Hepatocyte (in vitro differentiated cells): ENCODE measurements around the gene RIPK4. TPM values are rescaled to one million over a fixed set of nuclear protein-coding genes. Genes with fewer than 3 reads are reported as not detected.

Experiments
- DNase-seq: peaks from one replicate; pipeline ENCODE4 v3.0.0-alpha.2; 2016; ENCODE audit warnings: low spot score
- H2AFZ ChIP-seq: fragments of 200-600 bp; sonication (generic); 2 replicates; pipeline ENCODE4 v1.6.0; 2016; ENCODE audit warnings: antibody characterized with exemption, mild to moderate bottlenecking
- H3K27ac ChIP-seq: fragments of 200-600 bp; sonication (generic); 2 replicates; pipeline ENCODE4 v1.5.1; 2016; ENCODE audit warnings: mild to moderate bottlenecking
- H3K27me3 ChIP-seq: fragments of 200-600 bp; sonication (generic); 2 replicates; pipeline ENCODE4 v1.6.1; 2016
- H3K36me3 ChIP-seq: fragments of 200-600 bp; sonication (generic); replicated peaks from 2 replicates; pipeline ENCODE4 v1.5.1; 2016; ENCODE audit warnings: low read depth; ENCODE audit not compliant: insufficient read depth
- H3K4me1 ChIP-seq: fragments of 200-600 bp; sonication (generic); 2 replicates; pipeline ENCODE4 v1.5.1; 2016; ENCODE audit warnings: mild to moderate bottlenecking, moderate library complexity; ENCODE audit not compliant: insufficient read depth
- H3K4me2 ChIP-seq: fragments of 200-600 bp; sonication (generic); 2 replicates; pipeline ENCODE4 v1.6.0; 2016
- H3K4me3 ChIP-seq: fragments of 200-600 bp; sonication (generic); 2 replicates; pipeline ENCODE4 v1.5.1; 2016; ENCODE audit warnings: mild to moderate bottlenecking
- H3K79me2 ChIP-seq: fragments of 200-600 bp; sonication (generic); 2 replicates; pipeline ENCODE4 v1.6.0; 2017; ENCODE audit warnings: mild to moderate bottlenecking
- H3K9me2 ChIP-seq: fragments of 200-600 bp; sonication (generic); replicated peaks from 2 replicates; pipeline ENCODE4 v1.6.0; 2017; ENCODE audit warnings: mild to moderate bottlenecking; ENCODE audit not compliant: insufficient read depth
- H3K9me3 ChIP-seq: fragments of 200-600 bp; sonication (generic); 2 replicates; pipeline ENCODE4 v1.5.1; 2016; ENCODE audit warnings: low read depth, mild to moderate bottlenecking
- H4K20me1 ChIP-seq: fragments of 200-600 bp; sonication (generic); 2 replicates; pipeline ENCODE4 v1.6.0; 2016; ENCODE audit warnings: mild to moderate bottlenecking; ENCODE audit not compliant: insufficient read depth, poor library complexity, severe bottlenecking
- CTCF ChIP-seq: fragments of 200-600 bp; sonication (generic); IDR thresholded peaks from 2 replicates; pipeline ENCODE4 v1.5.1; 2016; ENCODE audit warnings: antibody characterized with exemption, mild to moderate bottlenecking; ENCODE audit not compliant: poor library complexity
- EZH2 ChIP-seq: fragments of 200-600 bp; sonication (generic); IDR thresholded peaks from 2 replicates; pipeline ENCODE4 v1.6.1; 2016; ENCODE audit warnings: antibody characterized with exemption, mild to moderate bottlenecking, borderline replicate concordance
- EZH2phosphoT487 ChIP-seq: fragments of 200-600 bp; sonication (generic); IDR thresholded peaks from one replicate; pipeline ENCODE4 v1.6.1; 2018; ENCODE audit warnings: antibody characterized with exemption, mild to moderate bottlenecking, low read depth, moderate library complexity; ENCODE audit not compliant: unreplicated experiment, severe bottlenecking
- WGBS: methylation state at CpG from one replicate; pipeline ENCODE4 v1.1.6; 2016; ENCODE audit warnings: low lambda C conversion rate; ENCODE audit errors: missing lambda C conversion rate; 5-methylcytosine and 5-hydroxymethylcytosine counted together
- polyA plus RNA-seq: library from polyadenylated mRNA; unstranded; fragments of >200 nt; fragmentation: Nextera tagmentation; extraction: Ambion mirVana; gene quantifications from 2 replicates; pipeline ENCODE4 v1.2.1, GENCODE V29; 2016
- total RNA-seq: library from RNA; depleted of rRNA; stranded (reverse); fragments of >200 nt; gene quantifications from 2 replicates; pipeline ENCODE4 v1.2.3, GENCODE V29; 2014

The RIPK4 gene
- total and polyA plus RNA-seq, 2 experiments from 2014 or later = 28.1 to 32.8 TPM

- Histone ChIP-seq H3K9me3 (no peaks in the 10 kb centered on the region), H3K4me2 (peak overlapping the region; percentile 70), H4K20me1 (peaks cover 17% of the 10 kb centered on the region), H2AFZ (no peak overlapping the region), H3K27me3 (peaks cover 11% of the 10 kb centered on the region), H3K9me2 (no peaks in the 10 kb centered on the region), H3K4me1 (peaks cover 13% of the 10 kb centered on the region), H3K36me3 (no peaks in the 10 kb centered on the region), H3K4me3 (no peak overlapping the region), H3K27ac (peak overlapping the region; percentile 47), H3K79me2 (peaks cover 22% of the 10 kb centered on the region)
- WGBS = 46% methylated on average over 7 of the region's 7 CpGs
- no peak for TF ChIP-seq EZH2phosphoT487
- no peak for TF ChIP-seq EZH2
- no peak for TF ChIP-seq CTCF
- peak; percentile 3 for DNase-seq
These were observed 2.7 kb upstream of the RIPK4 start for GRCh38 chr21:41769521-41769920.

GRCh38 chr21:41769111-41769510 is 2.3 kb upstream of the RIPK4 start:
- no peaks in the 10 kb centered on the region for H3K36me3 ChIP-seq
- no peak overlapping the region for H2AFZ ChIP-seq
- H3K9me2 ChIP-seq = no peaks in the 10 kb centered on the region
- no peaks in the 10 kb centered on the region for H3K9me3 ChIP-seq
- TF ChIP-seq EZH2phosphoT487 (no peak), CTCF (no peak), EZH2 (no peak)
- no peak overlapping the region for H3K4me3 ChIP-seq
- peaks cover 13% of the 10 kb centered on the region for H3K4me1 ChIP-seq
- peaks cover 11% of the 10 kb centered on the region for H3K27me3 ChIP-seq
- H3K79me2 ChIP-seq = peaks cover 26% of the 10 kb centered on the region
- peak overlapping the region; percentile 47 for H3K27ac ChIP-seq
- H3K4me2 ChIP-seq = peak overlapping the region; percentile 70
- 5% methylated on average over 6 of the region's 10 CpGs for WGBS
- DNase-seq = peak; percentile 20
- peaks cover 21% of the 10 kb centered on the region for H4K20me1 ChIP-seq

GRCh38 chr21:41768437-41769042 is 1.7 kb upstream of the RIPK4 start:
- peak; percentile 46 for TF ChIP-seq CTCF
- TF ChIP-seq EZH2phosphoT487 = no peak
- H3K4me3 ChIP-seq = peak overlapping the region; percentile 0
- WGBS = 2% methylated on average over 17 of the region's 17 CpGs
- no peak overlapping the region for H2AFZ ChIP-seq
- peaks cover 32% of the 10 kb centered on the region for H3K79me2 ChIP-seq
- H4K20me1 ChIP-seq = peaks cover 26% of the 10 kb centered on the region
- no peaks in the 10 kb centered on the region for H3K9me2 ChIP-seq
- H3K4me2 ChIP-seq = peak overlapping the region; percentile 70
- peak overlapping the region; percentile 85 for H3K27ac ChIP-seq
- peaks cover 13% of the 10 kb centered on the region for H3K4me1 ChIP-seq
- no peaks in the 10 kb centered on the region for H3K36me3 ChIP-seq
- peak; percentile 93 for DNase-seq
- peaks cover 11% of the 10 kb centered on the region for H3K27me3 ChIP-seq
- no peaks in the 10 kb centered on the region for H3K9me3 ChIP-seq
